Measurements from ENCODE around the gene TTLL3.

DNA sequence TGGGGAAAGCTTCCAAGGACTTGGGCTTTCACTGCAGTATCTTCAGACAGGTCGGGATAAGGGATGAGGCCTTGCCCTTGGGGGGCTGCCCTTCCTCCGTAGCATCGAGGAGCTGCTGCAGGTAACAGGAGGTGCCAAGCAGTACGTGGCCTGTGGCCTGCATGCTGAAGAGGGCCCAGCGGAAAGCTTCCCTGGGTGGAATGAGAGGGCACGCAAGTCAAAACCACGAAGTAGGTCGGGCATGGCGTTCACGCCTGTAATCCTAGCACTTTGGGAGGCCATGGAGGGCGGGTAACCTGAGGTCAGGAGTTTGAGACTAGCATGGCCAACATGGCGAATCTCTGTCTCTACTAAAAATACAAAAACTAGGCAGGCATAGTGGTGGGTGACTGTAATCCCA lies 57.0 kb downstream of the TTLL3 start:
- TF ChIP-seq, protein P1, sequence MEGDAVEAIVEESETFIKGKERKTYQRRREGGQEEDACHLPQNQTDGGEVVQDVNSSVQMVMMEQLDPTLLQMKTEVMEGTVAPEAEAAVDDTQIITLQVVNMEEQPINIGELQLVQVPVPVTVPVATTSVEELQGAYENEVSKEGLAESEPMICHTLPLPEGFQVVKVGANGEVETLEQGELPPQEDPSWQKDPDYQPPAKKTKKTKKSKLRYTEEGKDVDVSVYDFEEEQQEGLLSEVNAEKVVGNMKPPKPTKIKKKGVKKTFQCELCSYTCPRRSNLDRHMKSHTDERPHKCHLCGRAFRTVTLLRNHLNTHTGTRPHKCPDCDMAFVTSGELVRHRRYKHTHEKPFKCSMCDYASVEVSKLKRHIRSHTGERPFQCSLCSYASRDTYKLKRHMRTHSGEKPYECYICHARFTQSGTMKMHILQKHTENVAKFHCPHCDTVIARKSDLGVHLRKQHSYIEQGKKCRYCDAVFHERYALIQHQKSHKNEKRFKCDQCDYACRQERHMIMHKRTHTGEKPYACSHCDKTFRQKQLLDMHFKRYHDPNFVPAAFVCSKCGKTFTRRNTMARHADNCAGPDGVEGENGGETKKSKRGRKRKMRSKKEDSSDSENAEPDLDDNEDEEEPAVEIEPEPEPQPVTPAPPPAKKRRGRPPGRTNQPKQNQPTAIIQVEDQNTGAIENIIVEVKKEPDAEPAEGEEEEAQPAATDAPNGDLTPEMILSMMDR (IDR thresholded peaks at IDR 0.05), result no peak
- TF ChIP-seq POLR2AphosphoS5 (IDR thresholded peaks at IDR 0.05), result no peak
- no peak for TF ChIP-seq POLR2A (IDR thresholded peaks at IDR 0.05)
